Prostate gland (tissue), 2 donors: ENCODE data around the gene CYP27A1.

Experiments
- CTCF ChIP-seq, 4 experiments: fragments of 200-600 bp in 2 of 4; fragments of 450-650 bp in 2 of 4; sonication (generic) in 2 of 4; IDR thresholded peaks; 1 replicate in 3 of 4; 2 replicates in 1 of 4; pipeline ENCODE4 v1.5.1; 2016 to 2019; ENCODE audit warnings: antibody characterized with exemption in 4 of 4, mild to moderate bottlenecking in 2 of 4, moderate library complexity in 2 of 4
- POLR2A ChIP-seq: fragments of 450-650 bp; IDR thresholded peaks from one replicate; pipeline ENCODE4 v1.6.1; 2016; ENCODE audit warnings: antibody characterized with exemption, mild to moderate bottlenecking
- POLR2AphosphoS5 ChIP-seq: sonication (generic); formaldehyde crosslinking; IDR thresholded peaks from one replicate; pipeline ENCODE4 v1.6.1; 2017; ENCODE audit warnings: antibody characterized with exemption

GRCh38 chr2:218733171-218734021, 48.6 kb upstream of the CYP27A1 start:
- TF ChIP-seq CTCF (IDR thresholded peaks at IDR 0.05) (no peak), POLR2A (no peak), POLR2AphosphoS5 (no peak)
